ENCODE measurements around the gene WNT8A. TPM values are rescaled to one million over a fixed set of nuclear protein-coding genes. Genes with fewer than 3 reads are reported as not detected.

Gene WNT8A
- total RNA-seq, 1 donor from 2014 or later, result not detected

DNA sequence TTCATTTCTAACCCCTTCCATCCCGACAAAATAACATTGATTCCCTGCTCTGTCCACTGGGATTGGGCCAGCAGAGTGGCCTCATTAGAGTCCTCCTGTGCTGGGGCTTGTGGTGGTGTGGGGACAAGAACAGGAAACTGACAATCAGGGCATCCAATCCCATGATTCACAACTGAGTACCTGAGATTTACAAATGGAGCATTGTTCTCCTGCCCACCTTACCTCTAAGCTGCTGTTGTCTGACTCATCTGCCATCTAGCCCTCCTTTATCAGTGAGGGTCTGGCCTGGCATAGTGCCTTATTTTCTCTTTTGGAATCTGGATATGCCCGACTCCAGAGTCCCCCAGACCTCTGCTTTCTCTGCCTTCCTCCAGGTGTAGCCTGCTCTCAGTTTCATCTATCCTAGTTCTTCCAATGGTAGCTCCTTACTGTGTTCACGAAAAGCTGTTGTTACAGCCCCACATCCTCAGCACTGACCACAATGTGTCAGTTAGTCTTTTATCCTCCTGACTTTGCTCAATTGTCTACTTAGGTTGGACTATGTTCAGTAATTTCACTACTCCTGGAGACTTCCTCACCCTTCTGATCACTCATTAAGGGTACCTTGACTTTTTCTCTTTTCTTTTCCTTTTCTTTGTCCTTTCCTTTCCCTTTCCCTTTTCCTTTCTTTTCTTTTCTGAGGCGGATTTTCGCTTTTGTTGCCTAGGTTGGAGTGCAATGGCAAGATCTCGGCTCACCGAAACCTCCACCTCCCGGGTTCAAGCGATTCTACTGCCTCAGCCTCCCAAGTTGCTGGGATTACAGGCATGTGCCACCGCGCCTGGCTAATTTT is 13.4 kb downstream of the WNT8A start:
- Histone ChIP-seq H3K36me3 (ENCODE audit: insufficient read depth, low read length) (no peaks in the 10 kb centered on the region), H4K20me1 (ENCODE audit: insufficient read depth, low read length) (no peaks in the 10 kb centered on the region), H3K27ac (ENCODE audit: low read depth, low read length) (no peak overlapping the region), H3K27me3 (ENCODE audit: insufficient read depth, low read length) (peaks cover 12% of the 10 kb centered on the region), H3K9me3 (ENCODE audit: insufficient read depth, low read depth, low read length) (no peaks in the 10 kb centered on the region), H2AFZ (ENCODE audit: low read depth, low read length) (no peak overlapping the region), H3K4me3 (ENCODE audit: insufficient read depth, low read depth, low read length) (no peak overlapping the region), H3K4me2 (ENCODE audit: low read length) (no peak overlapping the region), H3K9ac (ENCODE audit: low read length) (no peak overlapping the region), H3K4me1 (ENCODE audit: insufficient read depth, low read length) (no peaks in the 10 kb centered on the region), H3K79me2 (ENCODE audit: insufficient read depth, low read length) (no peaks in the 10 kb centered on the region)
- peaks cover 2% of the 10 kb centered on the region for H3K9me3 Mint-ChIP-seq (ENCODE audit: unreplicated experiment)
- no peak for TF ChIP-seq EZH2 (IDR thresholded peaks at IDR 0.05; ENCODE audit: insufficient read depth, low read length)
- TF ChIP-seq, protein P1, sequence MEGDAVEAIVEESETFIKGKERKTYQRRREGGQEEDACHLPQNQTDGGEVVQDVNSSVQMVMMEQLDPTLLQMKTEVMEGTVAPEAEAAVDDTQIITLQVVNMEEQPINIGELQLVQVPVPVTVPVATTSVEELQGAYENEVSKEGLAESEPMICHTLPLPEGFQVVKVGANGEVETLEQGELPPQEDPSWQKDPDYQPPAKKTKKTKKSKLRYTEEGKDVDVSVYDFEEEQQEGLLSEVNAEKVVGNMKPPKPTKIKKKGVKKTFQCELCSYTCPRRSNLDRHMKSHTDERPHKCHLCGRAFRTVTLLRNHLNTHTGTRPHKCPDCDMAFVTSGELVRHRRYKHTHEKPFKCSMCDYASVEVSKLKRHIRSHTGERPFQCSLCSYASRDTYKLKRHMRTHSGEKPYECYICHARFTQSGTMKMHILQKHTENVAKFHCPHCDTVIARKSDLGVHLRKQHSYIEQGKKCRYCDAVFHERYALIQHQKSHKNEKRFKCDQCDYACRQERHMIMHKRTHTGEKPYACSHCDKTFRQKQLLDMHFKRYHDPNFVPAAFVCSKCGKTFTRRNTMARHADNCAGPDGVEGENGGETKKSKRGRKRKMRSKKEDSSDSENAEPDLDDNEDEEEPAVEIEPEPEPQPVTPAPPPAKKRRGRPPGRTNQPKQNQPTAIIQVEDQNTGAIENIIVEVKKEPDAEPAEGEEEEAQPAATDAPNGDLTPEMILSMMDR (IDR thresholded peaks at IDR 0.05; ENCODE audit: insufficient read depth, low read depth, low read length), result no peak
- no peak for FAIRE-seq
- DNase-seq (ENCODE audit: low read depth), result no peak
- no peaks in the 10 kb centered on the region for H3K36me3 Mint-ChIP-seq (ENCODE audit: low read depth, unreplicated experiment)
- H3K27me3 Mint-ChIP-seq (ENCODE audit: low read depth, unreplicated experiment), result peaks cover 40% of the 10 kb centered on the region
- no peak overlapping the region for H3K4me3 Mint-ChIP-seq (ENCODE audit: unreplicated experiment)
- H3K27ac Mint-ChIP-seq (ENCODE audit: unreplicated experiment), result no peak overlapping the region
- peaks cover 5% of the 10 kb centered on the region for H3K4me1 Mint-ChIP-seq (ENCODE audit: low read depth, unreplicated experiment)

DNA sequence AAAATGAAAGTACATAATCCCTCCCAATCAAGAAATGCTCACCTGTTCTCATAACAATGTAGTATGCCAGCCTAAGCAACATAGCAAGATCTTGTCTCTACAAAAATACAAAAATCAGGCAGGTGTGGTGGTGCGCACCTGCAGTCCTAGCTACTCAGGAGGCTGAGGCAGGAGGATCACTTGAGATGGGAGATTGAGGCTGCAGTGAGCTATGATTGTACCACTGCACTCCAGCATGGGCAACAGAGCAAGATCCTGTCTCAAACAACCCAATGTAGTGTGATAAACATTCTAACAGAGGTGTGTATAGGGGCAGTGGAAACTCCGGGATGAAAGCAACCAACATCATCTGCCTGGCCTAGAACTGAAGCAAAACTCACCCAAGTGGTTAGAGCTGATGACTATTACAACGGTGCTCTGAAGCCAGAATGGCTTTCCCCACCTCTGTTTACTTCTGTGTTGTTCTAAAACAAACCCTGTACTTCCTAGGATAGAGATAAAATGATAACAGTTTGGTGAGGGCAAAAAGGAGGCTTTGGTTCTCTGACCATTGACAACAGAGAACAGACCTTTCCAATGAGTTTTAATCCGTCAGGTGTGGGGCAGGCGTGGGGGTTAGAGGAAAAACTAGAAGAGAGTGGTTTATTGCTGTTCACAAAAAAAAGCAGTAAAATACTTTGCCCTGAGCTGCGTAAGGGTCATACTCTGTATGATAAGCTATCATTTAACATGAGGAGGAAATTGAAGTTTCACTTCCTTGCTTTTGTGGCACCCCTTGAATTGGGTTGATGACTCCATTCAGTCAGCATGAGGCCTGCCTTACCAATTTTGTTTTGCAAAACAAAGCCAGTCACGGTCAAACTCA is 18.9 kb downstream of the WNT8A start:
- H2AFZ ChIP-seq (ENCODE audit: low read depth, low read length), result no peak overlapping the region
- Mint-ChIP-seq H3K4me3 (ENCODE audit: unreplicated experiment) (no peak overlapping the region), H3K27ac (ENCODE audit: unreplicated experiment) (no peak overlapping the region), H3K9me3 (ENCODE audit: unreplicated experiment) (no peaks in the 10 kb centered on the region), H3K4me1 (ENCODE audit: low read depth, unreplicated experiment) (no peaks in the 10 kb centered on the region), H3K27me3 (ENCODE audit: low read depth, unreplicated experiment) (peaks cover 19% of the 10 kb centered on the region), H3K36me3 (ENCODE audit: low read depth, unreplicated experiment) (no peaks in the 10 kb centered on the region)
- H3K9ac ChIP-seq (ENCODE audit: low read length), result no peak overlapping the region
- H3K4me2 ChIP-seq (ENCODE audit: low read length), result no peak overlapping the region
- no peaks in the 10 kb centered on the region for H3K9me3 ChIP-seq (ENCODE audit: insufficient read depth, low read depth, low read length)
- no peaks in the 10 kb centered on the region for H3K4me1 ChIP-seq (ENCODE audit: insufficient read depth, low read length)
- H3K36me3 ChIP-seq (ENCODE audit: insufficient read depth, low read length), result no peaks in the 10 kb centered on the region
- peaks cover 10% of the 10 kb centered on the region for H3K27me3 ChIP-seq (ENCODE audit: insufficient read depth, low read length)
- FAIRE-seq, result no peak
- DNase-seq (ENCODE audit: low read depth), result no peak
- no peak overlapping the region for H3K4me3 ChIP-seq (ENCODE audit: insufficient read depth, low read depth, low read length)
- no peak overlapping the region for H3K27ac ChIP-seq (ENCODE audit: low read depth, low read length)
- H3K79me2 ChIP-seq (ENCODE audit: insufficient read depth, low read length), result no peaks in the 10 kb centered on the region
- no peaks in the 10 kb centered on the region for H4K20me1 ChIP-seq (ENCODE audit: insufficient read depth, low read length)
- TF ChIP-seq, protein P1 (IDR thresholded peaks at IDR 0.05; ENCODE audit: insufficient read depth, low read depth, low read length), result no peak
- TF ChIP-seq EZH2 (IDR thresholded peaks at IDR 0.05; ENCODE audit: insufficient read depth, low read length), result no peak
